Ishikawa (cell line): ENCODE data around the gene LRRC32.

Experiments used
- EP300 ChIP-seq: IDR thresholded peaks from 2 replicates; pipeline ENCODE4 v1.6.1; 2012; ENCODE audit warnings: borderline replicate concordance
- MAX ChIP-seq: IDR thresholded peaks from 2 replicates; pipeline ENCODE4 v1.6.1; 2012
- NFIC ChIP-seq: IDR thresholded peaks from 2 replicates; pipeline ENCODE4 v1.6.1; 2012
- RAD21 ChIP-seq: IDR thresholded peaks from 2 replicates; pipeline ENCODE4 v1.6.1; 2012; ENCODE audit warnings: low read depth
- REST ChIP-seq: IDR thresholded peaks from 2 replicates; pipeline ENCODE4 v1.6.1; 2012; ENCODE audit warnings: low read depth, mild to moderate bottlenecking
- TAF1 ChIP-seq: IDR thresholded peaks from 2 replicates; pipeline ENCODE4 v1.6.1; 2012; ENCODE audit warnings: low read depth, mild to moderate bottlenecking
- YY1 ChIP-seq: IDR thresholded peaks from 2 replicates; pipeline ENCODE4 v1.6.1; 2012; ENCODE audit warnings: low read depth

- TF ChIP-seq TAF1 (no peak), MAX (no peak), EP300 (no peak), RAD21 (no peak), NFIC (no peak), YY1 (no peak), REST (no peak)
These were observed 39.2 kb upstream of the LRRC32 start for GRCh38 chr11:76709756-76710155.
